Left lung (tissue), 10 donors: ENCODE measurements around the gene CCDC197. TPM values are rescaled to one million over a fixed set of nuclear protein-coding genes. Genes with fewer than 3 reads are reported as not detected.

Experiments
- ATAC-seq: fragments of 200-7000 bp; cut with Tn5 transposase; one replicate; pipeline ENCODE4 v1.9.1; 2020; ENCODE audit warnings: moderate library complexity
- DNase-seq, 4 donors: peaks; one replicate each; pipeline ENCODE4 v3.0.0-alpha.2; 2013 to 2020
- H3K27ac ChIP-seq, 2 donors: fragments of 200-600 bp; sonication (generic) in 1 of 2; one replicate each; pipeline versions ENCODE4 v1.5.0 to v1.8.0; 2020 to 2021
- H3K27me3 ChIP-seq, 2 donors: fragments of 200-600 bp; sonication (generic) in 1 of 2; one replicate each; pipeline versions ENCODE4 v1.5.0 to v1.8.0; 2020 to 2021
- H3K36me3 ChIP-seq, 2 donors: fragments of 200-600 bp; sonication (generic) in 1 of 2; one replicate each; pipeline versions ENCODE4 v1.5.0 to v1.8.0; 2020 to 2021
- H3K4me1 ChIP-seq, 2 donors: fragments of 200-600 bp; one replicate each; pipeline ENCODE4 v1.8.0; 2021
- H3K4me3 ChIP-seq, 2 donors: fragments of 200-600 bp; sonication (generic) in 1 of 2; one replicate each; pipeline versions ENCODE4 v1.5.0 to v1.8.0; 2020 to 2021; ENCODE audit warnings: mild to moderate bottlenecking in 1 of 2
- H3K9me3 ChIP-seq, 2 donors: fragments of 200-600 bp; sonication (generic) in 1 of 2; one replicate each; pipeline versions ENCODE4 v1.5.0 to v1.8.0; 2020 to 2021
- intact Hi-C, 2 donors: fragments of 100-400 bp; cut with DNase I; formaldehyde crosslinking; loops; one replicate each; pipeline versions ENCODE4 v1.11.2 to v1.14.2; 2022
- polyA plus RNA-seq, 6 donors: library from polyadenylated mRNA; unstranded; fragments of 120-200 nt; gene quantifications; one replicate each; pipeline ENCODE4 v1.2.1, GENCODE V29; 2013; ENCODE audit not compliant: insufficient read length in 6 of 6
- total RNA-seq, 2 donors: library from RNA; stranded (reverse); fragmentation: NEBNext Ultra II Directional; extraction: Animal tissue kit (Norgen Biotek cat#: 25700); gene quantifications; one replicate each; pipeline ENCODE4 v1.2.1, GENCODE V29; 2021
- TF ChIP-seq, protein P1 (sequence below), 2 donors: fragments of 200-600 bp; sonication (generic) in 1 of 2; IDR thresholded peaks; one replicate each; pipeline versions ENCODE4 v1.5.0 to v1.8.0; 2021; ENCODE audit warnings: antibody characterized with exemption in 2 of 2
- donor health status: DM: no; HTN: yes; CAD: no.
- donor health status: DM: no; HTN: no; CAD: no.

The CCDC197 gene
- total and polyA plus RNA-seq, 8 donors: not detected

- Histone ChIP-seq H3K36me3 (no peaks in the 10 kb centered on the region), H3K4me3 (no peak overlapping the region), H3K4me1 (peaks cover 12 to 37% of the 10 kb centered on the region in 2 donors), H3K27ac (peak overlapping the region in 1 of 2 donors; percentile 41), H3K9me3 (no peaks in the 10 kb centered on the region), H3K27me3 (no peaks in the 10 kb centered on the region)
- DNase-seq (peak in 1 of 4 donors; percentile 70), ATAC-seq (peak; percentile 17)
- intact Hi-C loops: no loop called here
- TF ChIP-seq, protein P1, sequence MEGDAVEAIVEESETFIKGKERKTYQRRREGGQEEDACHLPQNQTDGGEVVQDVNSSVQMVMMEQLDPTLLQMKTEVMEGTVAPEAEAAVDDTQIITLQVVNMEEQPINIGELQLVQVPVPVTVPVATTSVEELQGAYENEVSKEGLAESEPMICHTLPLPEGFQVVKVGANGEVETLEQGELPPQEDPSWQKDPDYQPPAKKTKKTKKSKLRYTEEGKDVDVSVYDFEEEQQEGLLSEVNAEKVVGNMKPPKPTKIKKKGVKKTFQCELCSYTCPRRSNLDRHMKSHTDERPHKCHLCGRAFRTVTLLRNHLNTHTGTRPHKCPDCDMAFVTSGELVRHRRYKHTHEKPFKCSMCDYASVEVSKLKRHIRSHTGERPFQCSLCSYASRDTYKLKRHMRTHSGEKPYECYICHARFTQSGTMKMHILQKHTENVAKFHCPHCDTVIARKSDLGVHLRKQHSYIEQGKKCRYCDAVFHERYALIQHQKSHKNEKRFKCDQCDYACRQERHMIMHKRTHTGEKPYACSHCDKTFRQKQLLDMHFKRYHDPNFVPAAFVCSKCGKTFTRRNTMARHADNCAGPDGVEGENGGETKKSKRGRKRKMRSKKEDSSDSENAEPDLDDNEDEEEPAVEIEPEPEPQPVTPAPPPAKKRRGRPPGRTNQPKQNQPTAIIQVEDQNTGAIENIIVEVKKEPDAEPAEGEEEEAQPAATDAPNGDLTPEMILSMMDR (IDR thresholded peaks at IDR 0.05): no peak
Observed at GRCh38 chr14:93962701-93963601, 34.1 kb upstream of the CCDC197 start.

- ATAC-seq (no peak), DNase-seq (no peak)
- intact Hi-C loops: no loop called here
- Histone ChIP-seq H3K27ac (peak overlapping the region in 1 of 2 donors; percentile 41), H3K27me3 (no peaks in the 10 kb centered on the region), H3K4me1 (peaks cover 12 to 37% of the 10 kb centered on the region in 2 donors), H3K36me3 (no peaks in the 10 kb centered on the region), H3K4me3 (no peak overlapping the region), H3K9me3 (no peaks in the 10 kb centered on the region)
- TF ChIP-seq, protein P1 (IDR thresholded peaks at IDR 0.05): no peak
Observed at GRCh38 chr14:93963692-93964091, 33.4 kb upstream of the CCDC197 start.

- Histone ChIP-seq H3K9me3 (no peaks in the 10 kb centered on the region), H3K36me3 (no peaks in the 10 kb centered on the region), H3K27me3 (no peaks in the 10 kb centered on the region), H3K4me3 (no peak overlapping the region), H3K27ac (no peak overlapping the region), H3K4me1 (peaks cover 8 to 31% of the 10 kb centered on the region in 2 donors)
- intact Hi-C loops: no loop called here
- no peak for DNase-seq
- no peak for ATAC-seq
- TF ChIP-seq, protein P1 (IDR thresholded peaks at IDR 0.05): no peak
Observed at GRCh38 chr14:93964281-93964680, 32.8 kb upstream of the CCDC197 start.

DNA sequence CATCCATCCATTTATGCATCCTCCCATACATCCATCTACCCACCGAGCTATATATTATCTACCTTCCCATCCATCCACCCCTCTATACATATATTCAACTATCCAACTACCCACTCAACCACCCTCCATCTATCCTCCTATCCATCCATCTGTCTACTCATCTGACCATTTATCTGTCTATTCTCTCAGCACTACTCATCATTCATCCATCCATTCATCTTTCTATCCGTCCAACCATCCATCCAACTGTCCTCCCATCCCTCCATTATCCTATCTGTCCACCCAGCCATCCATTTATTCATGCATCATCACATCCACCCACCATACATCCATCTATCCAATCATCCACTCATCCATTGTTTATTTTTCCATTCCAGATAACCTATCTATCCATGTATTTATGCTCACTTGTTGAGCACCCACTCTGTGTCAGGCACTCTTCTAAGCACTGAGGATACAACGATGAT is 32.2 kb upstream of the CCDC197 start:
- no peaks in the 10 kb centered on the region for H3K9me3 ChIP-seq
- H3K4me3 ChIP-seq: no peak overlapping the region
- peaks cover 5 to 25% of the 10 kb centered on the region in 2 donors for H3K4me1 ChIP-seq
- no peak for DNase-seq
- ATAC-seq: no peak
- H3K36me3 ChIP-seq: no peaks in the 10 kb centered on the region
- H3K27me3 ChIP-seq: no peaks in the 10 kb centered on the region
- TF ChIP-seq, protein P1 (IDR thresholded peaks at IDR 0.05): no peak
- peak overlapping the region in 1 of 2 donors; percentile 51 for H3K27ac ChIP-seq
- intact Hi-C loops: no loop called here

DNA sequence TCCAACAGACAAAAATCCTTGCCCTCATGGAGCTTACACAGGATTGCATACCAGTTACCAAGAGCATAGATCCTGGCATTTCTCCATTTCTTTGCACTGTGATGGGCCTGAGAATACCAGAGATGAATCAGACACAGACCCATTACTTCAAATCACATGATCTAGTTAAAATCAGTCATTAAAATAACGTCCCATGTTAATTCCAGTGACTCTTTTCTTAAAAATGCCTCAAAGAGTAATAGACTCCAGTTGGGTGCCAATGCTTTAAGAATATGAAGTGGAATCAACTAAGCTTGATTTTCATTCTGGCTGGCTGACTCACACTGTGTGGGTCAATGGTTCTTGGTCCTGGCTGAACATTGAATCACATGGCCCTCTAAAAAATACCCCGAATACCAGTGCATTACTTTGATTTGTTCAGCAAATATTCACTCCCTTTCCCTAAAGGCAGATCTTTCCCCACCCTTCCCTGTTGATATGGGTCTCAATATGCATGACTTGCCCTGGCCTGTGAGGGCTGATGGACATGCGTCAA is 31.7 kb upstream of the CCDC197 start:
- TF ChIP-seq, protein P1 (IDR thresholded peaks at IDR 0.05): no peak
- peak overlapping the region; percentile 6 to 64 for H3K27ac ChIP-seq
- DNase-seq (no peak), ATAC-seq (peak; percentile 72)
- no peak overlapping the region for H3K4me3 ChIP-seq
- intact Hi-C loops: no loop called here
- no peaks in the 10 kb centered on the region for H3K9me3 ChIP-seq
- H3K27me3 ChIP-seq: no peaks in the 10 kb centered on the region
- H3K36me3 ChIP-seq: no peaks in the 10 kb centered on the region
- H3K4me1 ChIP-seq: peaks cover 5 to 22% of the 10 kb centered on the region in 2 donors
